ENCODE measurements around the gene PCDH9. TPM values are rescaled to one million over a fixed set of nuclear protein-coding genes. Genes with fewer than 3 reads are reported as not detected.

The PCDH9 gene
- total and polyA plus RNA-seq, 8 donors = 2.0 to 11.6 (median 3.1) TPM

GRCh38 chr13:66655847-66656454, 574.2 kb downstream of the PCDH9 start:
- intact Hi-C loops (cut with DNase I) = no loop called here
- no peak overlapping the region for H3K27ac ChIP-seq
- ATAC-seq = no peak

GRCh38 chr13:66644855-66645460, 585.2 kb downstream of the PCDH9 start:
- ATAC-seq = no peak
- DNase-seq = no peak
- Histone ChIP-seq H3K27me3 (no peaks in the 10 kb centered on the region), H3K4me1 (no peaks in the 10 kb centered on the region), H3K27ac (no peak overlapping the region), H3K4me3 (no peak overlapping the region), H3K36me3 (no peaks in the 10 kb centered on the region), H3K9me3 (no peaks in the 10 kb centered on the region)
- TF ChIP-seq, protein P1, sequence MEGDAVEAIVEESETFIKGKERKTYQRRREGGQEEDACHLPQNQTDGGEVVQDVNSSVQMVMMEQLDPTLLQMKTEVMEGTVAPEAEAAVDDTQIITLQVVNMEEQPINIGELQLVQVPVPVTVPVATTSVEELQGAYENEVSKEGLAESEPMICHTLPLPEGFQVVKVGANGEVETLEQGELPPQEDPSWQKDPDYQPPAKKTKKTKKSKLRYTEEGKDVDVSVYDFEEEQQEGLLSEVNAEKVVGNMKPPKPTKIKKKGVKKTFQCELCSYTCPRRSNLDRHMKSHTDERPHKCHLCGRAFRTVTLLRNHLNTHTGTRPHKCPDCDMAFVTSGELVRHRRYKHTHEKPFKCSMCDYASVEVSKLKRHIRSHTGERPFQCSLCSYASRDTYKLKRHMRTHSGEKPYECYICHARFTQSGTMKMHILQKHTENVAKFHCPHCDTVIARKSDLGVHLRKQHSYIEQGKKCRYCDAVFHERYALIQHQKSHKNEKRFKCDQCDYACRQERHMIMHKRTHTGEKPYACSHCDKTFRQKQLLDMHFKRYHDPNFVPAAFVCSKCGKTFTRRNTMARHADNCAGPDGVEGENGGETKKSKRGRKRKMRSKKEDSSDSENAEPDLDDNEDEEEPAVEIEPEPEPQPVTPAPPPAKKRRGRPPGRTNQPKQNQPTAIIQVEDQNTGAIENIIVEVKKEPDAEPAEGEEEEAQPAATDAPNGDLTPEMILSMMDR (IDR thresholded peaks at IDR 0.05) = no peak
- intact Hi-C loops (cut with DNase I) = no loop called here

More at GRCh38 chr13:66655847-66656454, 574.2 kb downstream of the PCDH9 start:
- no peaks in the 10 kb centered on the region for H3K9me3 ChIP-seq
- TF ChIP-seq, protein P1 (IDR thresholded peaks at IDR 0.05) = no peak
- no peak overlapping the region for H3K4me3 ChIP-seq
- no peaks in the 10 kb centered on the region for H3K4me1 ChIP-seq
- H3K36me3 ChIP-seq = no peaks in the 10 kb centered on the region
- no peaks in the 10 kb centered on the region for H3K27me3 ChIP-seq
- DNase-seq = no peak

GRCh38 chr13:66640231-66640630, 589.9 kb downstream of the PCDH9 start:
- intact Hi-C loops (cut with DNase I) = no loop called here
- H3K9me3 ChIP-seq = no peaks in the 10 kb centered on the region
- no peak overlapping the region for H3K4me3 ChIP-seq
- H3K4me1 ChIP-seq = no peaks in the 10 kb centered on the region
- H3K36me3 ChIP-seq = no peaks in the 10 kb centered on the region
- H3K27ac ChIP-seq = no peak overlapping the region
- ATAC-seq (no peak), DNase-seq (no peak)
- no peaks in the 10 kb centered on the region for H3K27me3 ChIP-seq
- TF ChIP-seq, protein P1 (IDR thresholded peaks at IDR 0.05) = no peak

DNA sequence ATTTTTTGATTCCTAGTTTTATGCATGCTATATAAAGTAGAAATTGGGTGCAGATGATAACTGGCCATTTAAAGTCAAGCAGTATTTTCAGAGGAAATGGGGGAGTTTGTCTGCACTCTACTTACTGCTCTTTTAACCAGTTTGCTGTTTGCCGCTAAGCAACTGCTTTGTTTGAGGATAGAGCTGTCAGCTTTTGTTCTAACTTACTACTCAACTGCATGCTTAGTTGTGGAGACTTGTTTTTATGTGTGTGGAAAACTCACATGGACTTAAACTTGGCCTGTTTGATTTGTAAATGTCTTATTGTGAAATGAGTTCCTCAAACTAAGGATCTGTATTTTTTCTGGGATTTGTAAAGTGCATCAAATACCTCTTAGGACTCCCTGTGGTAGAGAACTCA, 591.1 kb downstream of the PCDH9 start:
- TF ChIP-seq, protein P1 (IDR thresholded peaks at IDR 0.05) = no peak
- intact Hi-C loops (cut with DNase I) = no loop called here
- no peaks in the 10 kb centered on the region for H3K27me3 ChIP-seq
- ATAC-seq (no peak), DNase-seq (no peak)
- no peak overlapping the region for H3K4me3 ChIP-seq
- H3K27ac ChIP-seq = no peak overlapping the region
- no peaks in the 10 kb centered on the region for H3K4me1 ChIP-seq
- no peaks in the 10 kb centered on the region for H3K36me3 ChIP-seq
- no peaks in the 10 kb centered on the region for H3K9me3 ChIP-seq

DNA sequence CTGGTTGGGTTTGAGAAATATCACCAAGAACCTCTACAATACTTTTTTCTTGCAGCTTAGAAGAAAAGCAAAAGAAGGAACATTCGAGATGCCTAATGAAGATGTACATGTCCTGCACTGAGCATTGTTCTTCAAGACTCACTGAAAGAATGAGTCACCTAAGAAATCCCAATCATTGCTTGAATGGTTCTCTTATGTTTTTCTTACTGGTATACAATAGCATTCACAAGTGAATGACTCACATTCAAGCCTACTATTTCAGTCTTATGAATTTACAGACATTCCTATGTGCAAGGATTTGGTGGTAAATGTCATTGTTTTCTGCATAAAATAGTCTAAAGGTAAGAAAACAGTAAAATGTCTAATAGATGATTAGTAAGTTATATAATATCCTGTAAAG, 594.6 kb downstream of the PCDH9 start:
- H3K9me3 ChIP-seq = no peaks in the 10 kb centered on the region
- no peak overlapping the region for H3K27ac ChIP-seq

More for the DNA sequence above, 594.6 kb downstream of the PCDH9 start:
- no peak overlapping the region for H3K4me3 ChIP-seq
- TF ChIP-seq, protein P1 (IDR thresholded peaks at IDR 0.05) = no peak
- H3K27me3 ChIP-seq = no peaks in the 10 kb centered on the region
- H3K4me1 ChIP-seq = no peaks in the 10 kb centered on the region
- DNase-seq = no peak
- H3K36me3 ChIP-seq = no peaks in the 10 kb centered on the region
- no peak for ATAC-seq
- intact Hi-C loops (cut with DNase I) = no loop called here

All from left lung (tissue), 10 donors.